Measurements from ENCODE around the gene OST4.

The OST4 gene

GRCh38 chr2:27023740-27024139, 47.7 kb downstream of the OST4 start:
- no peak for DNase-seq

- no peak for DNase-seq
Measured at GRCh38 chr2:27021253-27022049, 50.0 kb downstream of the OST4 start.

Measured in NCI-H2227 treated with DMSO at 0.1 percent for 48 hours (cell line).